K562 (cell line): ENCODE results near the gene HRG. TPM values are rescaled to one million over a fixed set of nuclear protein-coding genes. Genes with fewer than 3 reads are reported as not detected.
A peak's percentile ranks its signal among the peaks of the same experiment; 100 is the strongest.

Source experiments
- BRF2 ChIP-seq: IDR thresholded peaks from 3 replicates; pipeline ENCODE4 v1.6.1; 2011; ENCODE audit warnings: borderline replicate concordance, mild to moderate bottlenecking; ENCODE audit not compliant: insufficient read length, insufficient read depth
- DEAF1 ChIP-seq: fragments of 450-650 bp; formaldehyde crosslinking; IDR thresholded peaks from 2 replicates; pipeline ENCODE4 v1.4.0; 2020; ENCODE audit warnings: mild to moderate bottlenecking, moderate library complexity
- ETV5 ChIP-seq: sonication (generic); formaldehyde crosslinking; IDR thresholded peaks from 2 replicates; pipeline ENCODE4 v1.4.0; 2020; ENCODE audit warnings: low read depth, mild to moderate bottlenecking, missing genetic modification reagents
- MAZ ChIP-seq, 2 experiments: fragments of 450-650 bp in 1 of 2; sonication (generic) in 1 of 2; formaldehyde crosslinking; IDR thresholded peaks in 1 of 2; conservative IDR thresholded peaks in 1 of 2; 2 replicates each; pipeline versions ENCODE4 v1.4.0 to v1.5.0; 2020; ENCODE audit warnings: mild to moderate bottlenecking in 1 of 2, missing genetic modification reagents in 1 of 2
- RBM34 ChIP-seq: fragments of 200-400 bp; formaldehyde crosslinking; IDR thresholded peaks from 2 replicates; pipeline ENCODE4 v1.6.1; 2018; ENCODE audit warnings: low read length, borderline replicate concordance; ENCODE audit not compliant: insufficient read depth
- RERE ChIP-seq: sonication (generic); formaldehyde crosslinking; IDR thresholded peaks from 2 replicates; pipeline ENCODE4 v1.8.0; 2023; ENCODE audit warnings: missing genetic modification reagents, mild to moderate bottlenecking, borderline replicate concordance
- SAFB ChIP-seq: fragments of 200-400 bp; formaldehyde crosslinking; IDR thresholded peaks from 2 replicates; pipeline ENCODE4 v1.6.1; 2017; ENCODE audit warnings: low read depth, low read length, borderline replicate concordance
- SPI1 ChIP-seq: IDR thresholded peaks from 2 replicates; pipeline ENCODE4 v1.6.1; 2011; ENCODE audit warnings: low read depth, low read length, control low read depth, borderline replicate concordance
- TOE1 ChIP-seq, 2 experiments: fragments of 450-650 bp in 1 of 2; sonication (generic) in 1 of 2; formaldehyde crosslinking in 1 of 2; IDR thresholded peaks; 2 replicates each; pipeline versions ENCODE4 v1.7.1 to v1.8.0; 2016 to 2022; ENCODE audit warnings: borderline replicate concordance in 2 of 2, mild to moderate bottlenecking in 2 of 2, antibody characterized with exemption in 1 of 2, inconsistent platforms in 1 of 2, low read depth in 1 of 2, missing genetic modification reagents in 1 of 2, moderate library complexity in 1 of 2
- YY1 ChIP-seq, 3 experiments: IDR thresholded peaks; 2 replicates each; pipeline ENCODE4 v1.6.1; 2011; ENCODE audit warnings: low read length in 2 of 3, mild to moderate bottlenecking in 2 of 3, moderate library complexity in 2 of 3, borderline replicate concordance in 1 of 3, control low read depth in 1 of 3, low read depth in 1 of 3; ENCODE audit not compliant: insufficient read depth in 3 of 3, insufficient replicate concordance in 2 of 3, control insufficient read depth in 1 of 3, insufficient read length in 1 of 3; ENCODE audit errors: extremely low read depth in 1 of 3
- ZBTB33 ChIP-seq: sonication (generic); formaldehyde crosslinking; IDR thresholded peaks from 2 replicates; pipeline ENCODE4 v1.8.1; 2023; ENCODE audit warnings: mild to moderate bottlenecking, missing genetic modification reagents
- ZNF347 ChIP-seq: fragments of 450-650 bp; formaldehyde crosslinking; IDR thresholded peaks from 2 replicates; pipeline ENCODE4 v1.4.0; 2020; ENCODE audit warnings: low read depth, mild to moderate bottlenecking, moderate library complexity
- polyA plus RNA-seq, 8 experiments: library from polyadenylated mRNA; depleted of rRNA in 4 of 8; stranded (reverse) in 5 of 8; unstranded in 3 of 8; fragments of >200 nt; fragmentation: Nextera tagmentation in 2 of 8; fragmentation: Illumina TruSeq in 1 of 8; extraction: Ambion mirVana in 2 of 8; extraction: Trizol in 1 of 8; gene quantifications; 2 replicates each; pipeline versions ENCODE4 v1.2.1 to v1.2.3, GENCODE V29; 2011 to 2014; ENCODE audit warnings: inconsistent platforms in 1 of 8, missing spikeins in 1 of 8
- total RNA-seq, 7 experiments: library from RNA; depleted of rRNA in 6 of 7; stranded (reverse); fragments of >200 nt in 6 of 7; fragmentation: Illumina TruSeq in 2 of 7; extraction: Trizol in 2 of 7; gene quantifications; 2 replicates each; pipeline versions ENCODE4 v1.2.1 to v1.2.3, GENCODE V29; 2011 to 2021; ENCODE audit warnings: low replicate concordance in 1 of 7

HRG gene
- total and polyA plus RNA-seq, 9 of the 15 experiments (the other 6 are each of a cell fraction or from before 2014, with no cell fraction given): not detected

GRCh38 chr3:186617036-186617946 lies 48.5 kb upstream of the HRG start (continued):
- no peak for TF ChIP-seq RERE (CRISPR knock-in tag)
- TF ChIP-seq SPI1: 0 out of 2 replicates have a peak, but pooled peaks have one; percentile 16
- 0 out of 2 replicates have a peak, but pooled peaks have one; percentile 33 for TF ChIP-seq ETV5 (CRISPR knock-in tag)
- TF ChIP-seq DEAF1: peak; percentile 64
- no peak for TF ChIP-seq TOE1 (IDR thresholded peaks at IDR 0.05; ENCODE audit: borderline replicate concordance)
- TF ChIP-seq TOE1 (CRISPR knock-in tag; IDR thresholded peaks at IDR 0.05; ENCODE audit: borderline replicate concordance, low read depth): no peak
- peak in 2 of 3 experiments; percentile 69 to 70 for TF ChIP-seq YY1 (IDR thresholded peaks at IDR 0.05; ENCODE audit: borderline replicate concordance in 1 of 3, control insufficient read depth in 1 of 3, extremely low read depth in 1 of 3, insufficient read depth in 3 of 3, insufficient read length in 1 of 3, insufficient replicate concordance in 2 of 3, low read depth in 1 of 3, low read length in 2 of 3)
- no peak for TF ChIP-seq ZNF347
- no peak for TF ChIP-seq RBM34
- no peak for TF ChIP-seq BRF2
- 0 out of 4 replicates have a peak, but pooled peaks of 1 of the 2 experiments have one; percentile 30 for TF ChIP-seq MAZ (CRISPR knock-in tag; conservative IDR thresholded peaks at IDR 0.05 in 1 of 2, IDR thresholded peaks at IDR 0.05 in 1 of 2)
- TF ChIP-seq SAFB: no peak
- peak; percentile 41; the same call in 1 of the 2 replicates for TF ChIP-seq ZBTB33 (CRISPR knock-in tag)
